ENCODE results near the gene CD53. TPM values are rescaled to one million over a fixed set of nuclear protein-coding genes. Genes with fewer than 3 reads are reported as not detected.

Gene CD53
- polyA plus RNA-seq, 1 experiment: not detected

GRCh38 chr1:110880708-110881374, 7.9 kb downstream of the CD53 start:
- TF ChIP-seq, protein P1, sequence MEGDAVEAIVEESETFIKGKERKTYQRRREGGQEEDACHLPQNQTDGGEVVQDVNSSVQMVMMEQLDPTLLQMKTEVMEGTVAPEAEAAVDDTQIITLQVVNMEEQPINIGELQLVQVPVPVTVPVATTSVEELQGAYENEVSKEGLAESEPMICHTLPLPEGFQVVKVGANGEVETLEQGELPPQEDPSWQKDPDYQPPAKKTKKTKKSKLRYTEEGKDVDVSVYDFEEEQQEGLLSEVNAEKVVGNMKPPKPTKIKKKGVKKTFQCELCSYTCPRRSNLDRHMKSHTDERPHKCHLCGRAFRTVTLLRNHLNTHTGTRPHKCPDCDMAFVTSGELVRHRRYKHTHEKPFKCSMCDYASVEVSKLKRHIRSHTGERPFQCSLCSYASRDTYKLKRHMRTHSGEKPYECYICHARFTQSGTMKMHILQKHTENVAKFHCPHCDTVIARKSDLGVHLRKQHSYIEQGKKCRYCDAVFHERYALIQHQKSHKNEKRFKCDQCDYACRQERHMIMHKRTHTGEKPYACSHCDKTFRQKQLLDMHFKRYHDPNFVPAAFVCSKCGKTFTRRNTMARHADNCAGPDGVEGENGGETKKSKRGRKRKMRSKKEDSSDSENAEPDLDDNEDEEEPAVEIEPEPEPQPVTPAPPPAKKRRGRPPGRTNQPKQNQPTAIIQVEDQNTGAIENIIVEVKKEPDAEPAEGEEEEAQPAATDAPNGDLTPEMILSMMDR (IDR thresholded peaks at IDR 0.05; ENCODE audit: low read depth, low read length): no peak
- ChIA-PET POLR2A (no interaction called here), CTCF (no interaction called here)
- H3K9me3 ChIP-seq (ENCODE audit: control insufficient read depth, insufficient read depth, low read length): no peaks in the 10 kb centered on the region
- DNase-seq (ENCODE audit: low read depth, low spot score): no peak
- H3K27ac ChIP-seq (ENCODE audit: low read depth, low read length): no peak overlapping the region
- no peak overlapping the region for H3K4me3 ChIP-seq (ENCODE audit: low read depth, low read length)
- H3K27me3 ChIP-seq (ENCODE audit: control insufficient read depth, insufficient read depth, low read length): no peaks in the 10 kb centered on the region

DNA sequence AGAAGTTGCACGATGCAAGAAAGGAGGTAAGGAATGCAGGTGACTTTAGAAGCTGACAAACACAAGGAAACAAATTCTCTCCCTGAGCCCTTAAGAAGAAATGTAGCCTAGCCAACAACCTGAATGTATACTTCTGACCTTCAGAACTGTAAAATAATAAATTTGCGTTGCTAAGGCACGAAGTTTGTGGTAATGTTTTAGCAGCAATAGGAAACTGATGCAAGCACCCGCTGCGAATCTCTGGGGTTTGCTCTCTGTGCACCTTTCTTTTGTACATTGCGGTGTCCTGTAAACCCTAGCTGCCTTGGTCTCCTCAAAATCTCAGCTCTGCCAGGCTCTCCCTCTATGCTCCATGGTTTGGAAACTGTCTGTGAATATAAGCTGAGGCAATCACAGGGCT, 15.1 kb downstream of the CD53 start:
- POLR2A ChIA-PET: no interaction called here
- no peak for DNase-seq (ENCODE audit: low read depth, low spot score)
- H3K4me3 ChIP-seq (ENCODE audit: low read depth, low read length): no peak overlapping the region
- TF ChIP-seq, protein P1 (IDR thresholded peaks at IDR 0.05; ENCODE audit: low read depth, low read length): no peak
- CTCF ChIA-PET: no interaction called here
- no peaks in the 10 kb centered on the region for H3K9me3 ChIP-seq (ENCODE audit: control insufficient read depth, insufficient read depth, low read length)
- H3K27ac ChIP-seq (ENCODE audit: low read depth, low read length): no peak overlapping the region
- H3K27me3 ChIP-seq (ENCODE audit: control insufficient read depth, insufficient read depth, low read length): no peaks in the 10 kb centered on the region

- no peak overlapping the region for H3K4me3 ChIP-seq (ENCODE audit: low read depth, low read length)
- no peak overlapping the region for H3K27ac ChIP-seq (ENCODE audit: low read depth, low read length)
- POLR2A ChIA-PET: no interaction called here
- no peaks in the 10 kb centered on the region for H3K27me3 ChIP-seq (ENCODE audit: control insufficient read depth, insufficient read depth, low read length)
- DNase-seq (ENCODE audit: low read depth, low spot score): no peak
- TF ChIP-seq, protein P1 (IDR thresholded peaks at IDR 0.05; ENCODE audit: low read depth, low read length): no peak
- no peaks in the 10 kb centered on the region for H3K9me3 ChIP-seq (ENCODE audit: control insufficient read depth, insufficient read depth, low read length)
- CTCF ChIA-PET: interaction anchor here (1.0 kb wide), 1 partner anchor 10 kb away, joined by 3 read pairs; no protein-coding TSS in a partner anchor
Measured at GRCh38 chr1:110888641-110889040, 15.7 kb downstream of the CD53 start.

DNA sequence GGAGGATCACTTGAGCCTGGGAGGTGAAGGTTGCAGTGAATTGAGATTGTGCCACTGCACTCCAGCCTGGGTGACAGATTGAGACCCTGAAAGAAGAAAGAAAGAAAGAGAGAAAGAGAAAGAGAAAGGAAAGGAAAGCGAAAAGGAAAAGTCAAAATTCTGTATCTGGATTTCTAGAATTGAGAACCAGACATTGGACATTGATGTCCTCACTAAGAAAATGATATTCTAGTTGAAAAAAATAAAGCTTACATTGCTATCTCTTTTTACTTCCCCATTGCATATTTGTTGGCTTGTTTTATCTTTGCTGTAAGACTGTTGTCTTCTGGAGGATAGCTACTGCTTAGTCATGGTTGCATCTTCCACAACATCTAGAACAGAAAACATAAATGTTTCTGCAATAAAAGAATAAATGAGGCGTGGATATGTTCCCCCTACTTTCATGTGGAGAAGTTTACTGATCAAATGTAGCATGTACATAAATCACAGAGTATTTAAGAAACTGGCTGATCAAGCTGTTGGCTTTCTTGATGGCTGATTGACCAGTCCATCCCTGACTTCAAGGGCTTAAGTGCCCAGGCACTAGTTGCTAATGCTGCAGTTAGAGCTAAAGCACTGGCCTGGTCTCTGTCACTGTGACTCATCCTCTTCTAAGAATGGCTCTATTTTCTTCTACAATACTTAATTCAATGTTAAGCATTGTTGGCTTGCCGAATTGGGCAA, 17.7 kb downstream of the CD53 start:
- POLR2A ChIA-PET: no interaction called here
- CTCF ChIA-PET: no interaction called here

More for the DNA sequence above, 17.7 kb downstream of the CD53 start:
- DNase-seq (ENCODE audit: low read depth, low spot score): no peak
- TF ChIP-seq, protein P1 (IDR thresholded peaks at IDR 0.05; ENCODE audit: low read depth, low read length): no peak
- Histone ChIP-seq H3K27ac (ENCODE audit: low read depth, low read length) (no peak overlapping the region), H3K9me3 (ENCODE audit: control insufficient read depth, insufficient read depth, low read length) (no peaks in the 10 kb centered on the region), H3K27me3 (ENCODE audit: control insufficient read depth, insufficient read depth, low read length) (no peaks in the 10 kb centered on the region), H3K4me3 (ENCODE audit: low read depth, low read length) (no peak overlapping the region)

All from AG04450 (cell line).